HG03354 (cell line): Measurements from ENCODE around the gene CRIP1.
A peak's percentile ranks its signal among the peaks of the same experiment; 100 is the strongest.

Source experiments
- ATAC-seq: cut with Tn5 transposase; IDR thresholded peaks from one replicate; pipeline ENCODE4 v1.9.1; 2021; ENCODE audit warnings: mild to moderate bottlenecking; ENCODE audit not compliant: unreplicated experiment, poor library complexity, severe bottlenecking

The CRIP1 gene

DNA sequence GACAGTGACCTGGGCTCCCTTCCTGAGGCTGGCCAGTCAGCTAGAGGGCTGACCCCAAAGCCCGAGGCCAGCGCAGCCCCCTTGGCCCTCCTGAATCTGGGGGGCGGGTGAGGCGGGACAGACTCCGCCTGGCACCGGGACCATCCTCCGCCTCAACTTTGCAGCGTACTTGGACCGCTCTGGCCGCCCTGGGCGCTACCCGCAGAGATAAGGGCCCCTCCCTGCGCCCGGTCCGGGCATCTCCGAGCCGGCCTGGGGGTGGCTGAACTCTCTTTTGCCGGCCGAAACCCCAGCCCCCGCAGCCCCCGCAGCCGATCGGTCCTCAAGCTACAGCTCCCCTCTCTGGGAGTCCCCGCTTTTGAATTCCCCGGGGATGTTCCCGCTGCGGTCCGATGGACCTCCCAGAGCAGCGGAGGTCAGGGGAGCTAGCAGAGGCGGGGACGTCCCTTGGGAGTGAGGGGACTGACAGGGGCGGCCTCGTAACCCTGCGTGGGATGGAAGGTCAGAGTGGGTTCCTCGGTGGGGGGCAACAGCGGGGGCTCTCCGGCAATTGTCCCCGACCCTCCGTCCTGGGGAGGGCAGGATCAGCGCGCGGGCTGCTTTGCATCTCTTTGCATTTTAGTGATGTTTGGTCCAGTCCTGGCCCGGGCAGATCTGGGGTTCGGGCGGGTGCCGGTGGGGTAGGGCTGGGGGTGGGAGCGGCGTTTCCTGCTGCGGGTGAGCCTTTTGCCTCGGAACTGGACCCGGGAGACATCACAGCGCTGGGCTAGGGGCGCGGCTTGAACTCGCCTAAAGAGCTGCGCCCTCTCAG lies at the start of gene CRIP1:
Gene CRIP1, plus strand, starts transcription at position 724 of the 811 bp plus-strand sequence. CDS start 374 bp downstream, outside the sequence.
- no peak for ATAC-seq

GRCh38 chr14:105436891-105437722 lies 49.6 kb upstream of the CRIP1 start:
- ATAC-seq = no peak

DNA sequence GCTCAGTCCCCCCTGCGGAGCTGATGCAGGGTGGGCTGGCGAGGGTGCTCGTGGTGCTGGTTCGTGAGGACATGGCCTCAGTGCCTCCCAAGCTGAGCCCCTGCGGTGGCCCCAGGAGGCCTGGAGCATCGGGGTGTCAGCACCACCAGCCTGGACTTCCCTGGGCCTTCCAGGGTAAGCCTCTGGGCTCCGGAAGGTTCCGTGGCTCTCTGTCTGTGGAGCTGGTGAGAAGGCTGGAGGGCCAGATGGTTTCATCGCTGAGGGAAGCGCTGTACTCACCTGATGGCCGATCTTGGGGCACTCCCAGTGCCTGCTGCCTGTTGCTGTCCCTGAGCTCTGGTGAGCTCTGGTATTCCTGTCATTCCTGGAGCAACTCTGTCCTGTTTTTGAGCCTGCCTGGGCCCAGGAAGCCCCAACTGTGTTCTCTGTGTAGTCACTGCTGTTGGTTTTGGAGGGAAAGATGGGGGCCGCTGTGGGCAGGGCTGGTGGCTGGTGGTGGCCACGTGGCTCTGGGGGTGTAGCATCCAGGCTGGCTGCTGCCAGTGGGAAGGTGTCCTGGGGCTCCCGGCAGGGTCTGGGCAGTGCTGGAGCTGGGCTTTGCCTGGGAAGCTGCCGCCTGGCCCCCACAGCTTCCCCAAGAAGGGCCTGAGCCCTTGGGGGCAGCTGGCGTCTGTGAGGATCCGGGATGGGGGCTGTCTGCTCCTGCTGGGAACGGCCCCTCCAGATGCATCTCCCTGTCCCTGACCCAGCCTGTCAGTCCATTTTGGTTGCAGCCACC lies 48.8 kb upstream of the CRIP1 start:
- no peak for ATAC-seq

GRCh38 chr14:105439179-105439578 lies 47.5 kb upstream of the CRIP1 start:
- no peak for ATAC-seq

DNA sequence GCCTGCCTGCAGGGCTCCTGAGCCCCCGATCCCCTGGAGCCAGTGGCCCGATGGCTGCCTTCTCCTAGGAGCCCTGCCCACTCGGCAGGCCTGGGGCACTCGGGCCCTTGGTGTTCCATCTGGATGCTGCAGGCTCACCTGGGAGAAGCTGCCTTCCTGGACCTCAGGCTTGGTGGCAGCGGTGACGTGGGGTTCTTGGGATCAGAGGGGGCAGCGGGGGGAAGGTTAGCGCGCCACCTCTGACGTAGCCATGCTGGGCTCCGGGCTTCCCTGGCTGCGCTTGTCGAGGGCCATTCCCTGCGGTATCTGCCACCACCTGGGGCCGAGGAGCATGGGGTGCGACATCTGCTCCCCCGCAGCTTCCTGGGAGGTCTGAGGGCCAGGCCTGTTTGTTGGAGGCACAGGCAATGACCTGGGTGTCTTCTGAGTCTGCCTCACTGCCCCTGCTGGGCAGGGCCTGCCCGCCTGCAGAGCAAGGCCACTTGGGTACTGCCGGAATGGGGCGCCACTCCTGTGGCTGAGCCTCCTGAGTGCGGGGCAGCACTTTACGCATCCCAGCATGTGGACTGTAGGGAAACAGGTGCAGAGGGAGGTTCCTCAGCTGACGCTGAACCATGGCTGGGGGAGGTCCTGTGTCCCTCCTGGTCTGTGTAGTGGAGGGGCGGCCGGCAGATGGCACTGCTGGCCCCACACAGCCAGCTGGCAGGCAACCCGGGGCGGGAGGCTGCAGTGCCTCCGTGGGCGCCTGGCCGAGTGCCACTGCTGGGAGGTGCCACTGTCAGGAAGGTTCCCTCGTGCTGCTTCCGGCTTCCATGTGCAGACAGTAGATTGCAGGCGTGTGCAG lies 46.8 kb upstream of the CRIP1 start:
- ATAC-seq = no peak

- no peak for ATAC-seq
These were observed 46.2 kb upstream of the CRIP1 start for GRCh38 chr14:105440554-105440900.

DNA sequence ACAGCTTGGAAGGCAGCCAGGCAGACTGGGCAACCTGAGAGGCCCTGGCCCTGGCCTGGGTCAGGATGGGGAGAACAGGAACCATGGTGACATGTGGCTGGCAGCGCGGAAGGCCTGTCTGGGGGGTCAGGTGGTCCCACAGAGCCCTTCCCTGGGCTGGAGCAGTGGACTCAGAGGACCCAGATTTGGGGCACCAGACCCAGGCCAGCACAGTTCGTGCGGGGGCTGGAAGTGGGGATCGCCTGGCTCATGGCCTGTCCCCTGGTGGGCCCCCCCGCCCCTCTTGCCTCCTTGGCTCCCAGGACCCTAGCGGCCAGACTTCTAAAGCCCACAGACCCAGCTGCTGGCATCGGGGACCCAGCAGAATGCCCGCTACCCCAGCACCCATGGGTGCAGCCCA lies 45.7 kb upstream of the CRIP1 start:
- no peak for ATAC-seq

DNA sequence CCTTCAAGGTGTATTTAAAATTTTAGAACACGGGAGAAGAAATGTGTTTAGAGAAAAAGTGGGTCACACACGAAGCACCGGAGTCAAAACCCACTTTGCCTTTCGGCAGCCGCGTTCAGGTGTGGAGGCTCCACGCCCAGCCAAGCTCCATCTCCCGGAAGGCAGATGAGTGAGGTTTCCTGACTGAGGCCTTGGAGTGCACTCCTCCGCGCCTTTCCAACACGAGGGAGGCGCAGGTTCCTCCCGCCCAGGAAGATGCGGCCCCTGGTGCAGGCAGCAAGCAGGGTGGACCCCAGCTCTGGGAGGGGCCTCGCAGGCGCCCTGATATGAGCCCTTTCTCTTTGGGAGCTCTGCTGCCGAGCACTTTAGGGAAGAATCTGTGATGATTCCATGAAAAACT lies 44.6 kb upstream of the CRIP1 start:
- ATAC-seq = no peak

- ATAC-seq = no peak
These were observed 43.9 kb upstream of the CRIP1 start for GRCh38 chr14:105442834-105443233.

GRCh38 chr14:105444859-105445258 lies 41.8 kb upstream of the CRIP1 start:
- ATAC-seq = no peak

- no peak for ATAC-seq
These were observed 41.4 kb upstream of the CRIP1 start for GRCh38 chr14:105445290-105445689.

- ATAC-seq = no peak
These were observed 40.5 kb upstream of the CRIP1 start for GRCh38 chr14:105445901-105446845.

DNA sequence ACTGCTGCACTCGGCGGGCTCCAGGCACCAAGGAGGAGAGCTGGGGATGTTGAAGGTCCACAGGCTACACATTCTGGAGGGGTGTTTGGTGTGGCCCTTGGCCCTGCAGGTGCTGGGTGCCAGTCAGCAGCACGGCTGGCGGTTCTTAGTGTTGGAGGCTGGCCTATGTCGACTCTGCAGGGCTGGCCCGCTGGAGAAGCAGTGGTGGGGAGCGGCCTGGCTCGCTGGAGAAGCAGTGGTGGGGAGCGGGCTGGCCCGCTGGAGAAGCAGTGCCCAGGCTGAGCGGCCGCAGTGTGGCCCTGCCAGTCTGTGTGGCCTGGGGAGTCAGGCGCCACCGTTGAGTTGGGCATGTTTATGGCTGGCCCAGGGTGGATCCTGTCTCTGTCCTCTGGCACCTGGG lies 39.7 kb upstream of the CRIP1 start:
- no peak for ATAC-seq

- no peak for ATAC-seq
These were observed 38.7 kb upstream of the CRIP1 start for GRCh38 chr14:105447651-105448640.

DNA sequence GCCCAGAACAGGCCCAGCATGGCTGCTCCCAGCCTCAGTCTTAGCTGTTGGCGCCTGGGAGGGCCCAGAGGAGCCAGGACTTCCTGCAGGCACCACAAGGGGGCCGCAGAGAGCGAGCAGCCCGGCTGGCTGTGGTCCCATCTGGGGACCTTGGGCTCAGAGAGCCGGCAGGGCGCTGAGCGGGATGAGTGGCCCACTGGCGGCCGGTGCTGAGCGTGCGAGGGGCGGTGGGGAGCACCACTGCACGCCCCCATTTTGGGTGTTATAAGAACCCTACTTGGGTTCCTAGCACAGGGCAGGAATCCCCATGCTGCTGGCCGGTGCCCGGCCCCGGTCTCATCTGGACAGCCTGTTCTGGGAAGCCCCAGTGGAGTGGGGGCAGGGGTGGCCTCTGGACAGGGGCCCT lies 38.0 kb upstream of the CRIP1 start:
- ATAC-seq = peak; percentile 47

GRCh38 chr14:105449276-105450122 lies 37.2 kb upstream of the CRIP1 start:
- no peak for ATAC-seq
